Stimulated activated CD4-positive, alpha-beta T cell treated with anti-CD3 and anti-CD28 coated beads, Interleukin-12 subunit alpha, Interleukin-12 subunit beta, amount 100 ng/mL, for 48 hours (primary cell): ENCODE measurements around the gene KLHL42.

Experiments used
- DNase-seq, 3 donors: peaks; one replicate each; pipeline ENCODE4 v3.0.0-alpha.2; 2020; ENCODE audit warnings: low read depth in 2 of 3, low spot score in 1 of 3

Gene KLHL42

DNA sequence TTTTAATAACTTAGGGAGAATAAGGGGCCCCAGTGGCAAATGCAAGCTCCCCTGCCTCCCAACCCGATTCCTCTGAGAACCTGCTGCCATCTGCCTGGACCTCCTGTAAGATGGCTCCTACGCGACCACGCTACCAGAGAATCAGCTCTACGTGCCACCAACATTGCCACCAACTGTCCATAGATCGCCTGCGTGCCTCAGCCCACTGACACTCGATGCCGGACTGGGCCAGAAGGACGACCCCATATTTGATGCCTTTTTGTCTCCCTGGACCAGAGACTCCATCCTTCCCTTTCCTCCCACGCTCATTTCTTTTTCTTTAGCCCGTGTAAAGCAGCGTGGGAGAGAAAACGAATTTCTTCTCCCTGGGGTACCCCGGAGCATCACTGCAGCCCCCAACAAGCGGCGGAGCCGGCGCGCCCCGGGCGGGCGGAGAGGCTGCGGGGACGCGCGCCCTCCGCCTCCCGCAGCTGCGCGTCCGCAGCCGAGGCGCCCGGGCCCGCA lies 565 bp upstream of the KLHL42 start:
- no peak for DNase-seq

GRCh38 chr12:27780612-27781408 lies 777 bp downstream of the KLHL42 start:
- peak in 1 of 3 donors; percentile 3 for DNase-seq

- DNase-seq: no peak
Observed at GRCh38 chr12:27781680-27782079, 1.6 kb downstream of the KLHL42 start.

GRCh38 chr12:27782481-27782880 lies 2.4 kb downstream of the KLHL42 start:
- no peak for DNase-seq

- no peak for DNase-seq
Observed at GRCh38 chr12:27785882-27786570, 6.0 kb downstream of the KLHL42 start.

DNA sequence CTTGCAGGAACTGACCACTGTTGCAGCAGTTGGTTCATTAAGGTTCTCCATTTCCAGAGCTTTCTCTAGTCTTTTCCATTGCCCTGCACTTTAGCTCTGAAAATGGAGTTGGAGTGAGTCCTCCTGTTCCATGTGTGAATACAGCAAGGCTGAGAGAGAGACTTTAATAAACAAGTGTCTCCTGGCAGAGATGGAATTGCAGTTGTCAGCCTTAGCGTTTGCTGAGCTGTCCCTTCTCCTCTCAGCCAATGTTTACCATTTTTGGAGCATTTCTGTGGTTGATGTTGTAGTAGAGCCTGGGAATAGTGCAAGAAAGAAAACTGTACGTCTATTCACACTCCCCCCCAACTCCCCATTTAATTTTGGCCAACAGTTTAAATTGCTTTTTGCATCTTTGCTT lies 7.5 kb downstream of the KLHL42 start:
- no peak for DNase-seq

GRCh38 chr12:27790179-27790578 lies 10.1 kb downstream of the KLHL42 start:
- no peak for DNase-seq

- DNase-seq: no peak
Observed at GRCh38 chr12:27794818-27795584, 15.0 kb downstream of the KLHL42 start.

DNA sequence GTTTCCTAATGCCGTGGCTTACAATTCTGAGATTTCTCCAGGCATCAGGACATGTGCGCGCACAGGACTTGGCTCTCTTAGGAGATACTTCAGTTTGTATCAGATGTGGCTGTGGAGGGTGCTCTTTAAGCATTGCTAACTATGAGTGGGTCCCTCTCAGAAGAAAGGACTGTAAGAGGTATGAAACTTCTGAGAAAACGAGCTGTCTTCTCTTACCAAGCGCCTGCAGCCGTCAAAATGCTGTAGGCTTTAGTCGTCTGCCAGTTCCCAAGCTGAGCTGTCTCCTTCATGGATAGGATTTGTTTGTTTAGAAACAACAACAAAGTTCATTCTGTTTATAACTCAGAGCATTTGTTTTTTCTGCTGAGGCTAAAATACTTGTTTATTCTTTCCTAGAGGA lies 16.1 kb downstream of the KLHL42 start:
- DNase-seq: no peak

- DNase-seq: no peak
Observed at GRCh38 chr12:27797301-27798025, 17.4 kb downstream of the KLHL42 start.

GRCh38 chr12:27800819-27801218 lies 20.8 kb downstream of the KLHL42 start:
- DNase-seq: no peak

DNA sequence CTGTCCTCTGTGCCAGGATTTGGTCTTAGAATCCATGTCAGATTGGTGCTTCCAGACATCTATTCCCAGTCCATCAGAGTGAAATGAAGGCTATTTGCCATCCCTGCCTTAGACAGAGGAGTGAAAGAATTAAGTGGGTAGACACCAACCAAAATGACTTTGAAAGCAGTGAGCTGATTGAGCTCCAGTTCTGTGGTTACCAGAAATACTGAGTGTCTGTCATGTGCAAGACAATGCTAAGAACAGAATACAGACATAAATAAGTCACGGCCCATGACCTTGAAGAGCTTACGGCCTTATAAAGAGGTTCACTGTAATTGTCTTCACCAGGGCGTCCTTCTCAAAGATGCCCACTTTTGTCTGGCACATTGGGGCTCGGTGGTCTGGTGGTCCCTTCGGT lies 21.6 kb downstream of the KLHL42 start:
- DNase-seq: no peak

DNA sequence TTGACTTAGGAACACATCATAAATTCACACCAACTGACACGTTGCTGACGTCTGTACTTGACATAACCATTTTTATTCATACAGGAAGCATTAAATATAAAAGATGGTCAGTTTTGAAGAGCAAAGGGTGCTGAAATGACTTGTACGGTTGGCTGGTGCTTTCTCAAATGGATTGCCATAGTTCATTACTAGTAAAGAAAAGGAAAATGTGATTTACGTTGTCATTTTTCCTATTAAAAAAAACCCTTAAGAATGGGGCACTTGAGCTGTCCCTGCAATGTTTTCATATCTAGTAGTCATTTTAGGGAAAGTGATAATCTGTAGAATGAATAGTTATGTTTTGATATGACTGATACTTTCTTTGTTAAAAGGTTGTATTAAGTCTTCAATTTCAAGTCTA lies 22.5 kb downstream of the KLHL42 start:
- no peak for DNase-seq

- no peak for DNase-seq
Observed at GRCh38 chr12:27802936-27803335, 22.9 kb downstream of the KLHL42 start.

DNA sequence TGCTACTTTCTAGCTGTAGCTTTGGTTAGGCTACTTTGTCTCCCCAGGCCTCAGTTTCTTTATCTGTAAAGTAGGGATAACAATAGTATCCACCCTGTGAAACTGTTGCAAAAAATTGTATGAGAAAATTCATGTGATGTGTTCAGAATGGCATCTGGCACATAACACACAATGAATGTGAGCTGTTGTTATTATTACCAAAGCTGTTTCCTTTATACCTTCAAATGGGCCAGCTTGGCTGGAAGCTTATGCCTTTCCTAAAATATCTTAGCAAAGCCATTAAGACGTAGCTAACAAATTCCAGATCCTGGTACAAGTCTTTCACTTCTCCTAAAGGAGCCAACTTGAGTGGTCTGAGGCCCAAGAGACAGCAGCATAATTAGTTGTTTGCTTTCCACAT lies 25.2 kb downstream of the KLHL42 start:
- DNase-seq: no peak

GRCh38 chr12:27806259-27806658 lies 26.2 kb downstream of the KLHL42 start:
- no peak for DNase-seq

DNA sequence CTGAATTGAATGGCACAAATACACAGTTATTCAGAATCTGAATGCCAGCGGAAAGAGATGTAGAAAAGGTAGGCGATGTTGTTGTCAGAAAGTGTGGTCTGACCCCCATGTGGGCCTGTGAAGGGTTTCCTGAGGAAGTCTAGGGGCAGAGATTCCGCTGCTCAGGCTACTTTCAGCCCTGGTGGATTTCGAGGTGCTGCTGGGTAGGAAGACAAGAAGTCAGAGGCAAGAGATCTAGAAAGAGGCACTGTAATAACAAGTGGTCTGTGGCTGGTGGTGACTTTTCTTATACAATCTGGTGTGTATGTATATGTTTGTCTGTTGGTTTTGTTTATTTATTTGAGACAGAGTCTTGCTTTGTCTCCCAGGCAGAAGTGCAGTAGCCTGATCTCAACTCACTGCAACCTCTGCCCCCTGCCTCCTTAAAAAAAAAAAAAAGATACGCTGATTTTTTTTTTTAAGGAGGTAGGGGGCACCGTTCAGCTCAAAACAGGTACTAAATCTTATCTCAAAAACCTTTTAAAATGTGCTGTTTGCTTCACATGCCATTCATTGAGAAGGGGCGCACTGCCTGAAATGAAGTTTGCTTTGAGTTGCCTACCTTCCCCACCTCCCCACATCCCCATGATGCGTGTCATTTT lies 27.1 kb downstream of the KLHL42 start:
- DNase-seq: no peak

- DNase-seq: no peak
Observed at GRCh38 chr12:27808841-27809240, 28.8 kb downstream of the KLHL42 start.

DNA sequence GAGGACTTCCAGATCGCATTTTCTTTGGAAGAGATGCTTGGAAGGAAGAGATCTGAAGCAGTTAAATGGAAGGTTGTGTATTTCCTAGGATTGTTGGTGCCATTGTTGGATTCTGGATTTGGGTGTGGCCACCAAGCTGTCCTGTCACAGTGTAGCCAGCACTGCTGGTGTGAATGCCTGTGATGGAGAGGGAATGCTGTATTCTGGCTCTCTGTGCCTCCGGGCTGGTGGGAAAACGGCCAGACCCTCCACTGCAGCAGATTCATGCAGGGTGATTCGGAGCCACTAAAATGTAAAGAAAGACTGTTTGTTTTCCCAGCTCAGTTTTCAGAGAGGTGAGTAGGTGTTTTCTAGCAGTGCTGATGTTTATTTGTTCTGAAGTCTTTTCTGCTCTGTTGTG lies 30.7 kb downstream of the KLHL42 start:
- no peak for DNase-seq

- no peak for DNase-seq
Observed at GRCh38 chr12:27812502-27812901, 32.5 kb downstream of the KLHL42 start.

DNA sequence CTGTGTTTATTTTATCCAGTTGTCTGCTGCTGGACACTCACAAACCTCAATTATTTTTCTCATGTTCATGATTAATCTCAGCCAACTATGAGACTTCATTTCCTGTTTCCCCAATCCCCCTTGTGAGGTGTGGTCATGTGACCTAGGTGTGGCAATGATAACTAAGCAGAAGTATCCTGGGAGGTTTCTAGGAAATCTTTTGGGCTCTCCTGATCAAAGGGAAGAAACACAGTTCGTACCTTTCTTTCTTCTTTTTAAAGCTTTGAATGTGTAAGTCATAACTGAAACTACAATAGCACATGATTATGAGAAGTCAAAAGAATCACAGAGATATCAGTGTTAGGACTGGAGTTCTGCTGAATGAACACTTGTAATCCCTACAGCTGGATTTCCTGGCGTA lies 34.4 kb downstream of the KLHL42 start:
- DNase-seq: no peak
